ENCODE data around the gene MCOLN1.

Gene MCOLN1

DNA sequence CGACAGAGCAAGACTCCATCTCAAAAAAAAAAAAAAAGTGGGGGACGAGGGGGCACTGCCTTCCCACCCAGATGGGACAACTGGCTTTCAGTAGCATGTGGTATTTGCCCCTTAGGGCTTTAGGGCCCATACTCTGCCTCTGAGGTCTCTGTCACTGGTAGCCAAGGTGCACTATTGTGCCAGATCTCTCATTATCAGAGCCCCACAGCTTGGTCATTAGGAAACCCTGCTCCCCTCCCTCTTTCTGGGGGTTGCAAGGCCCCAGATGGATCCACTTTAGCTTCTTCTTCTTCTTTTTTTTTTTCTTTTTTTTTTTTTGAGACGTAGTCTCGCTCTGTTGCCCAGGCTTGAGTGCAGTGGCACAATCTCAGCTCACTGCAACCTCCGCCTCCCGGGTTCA lies 17.7 kb upstream of the MCOLN1 start:
- DNase-seq = no peak

DNA sequence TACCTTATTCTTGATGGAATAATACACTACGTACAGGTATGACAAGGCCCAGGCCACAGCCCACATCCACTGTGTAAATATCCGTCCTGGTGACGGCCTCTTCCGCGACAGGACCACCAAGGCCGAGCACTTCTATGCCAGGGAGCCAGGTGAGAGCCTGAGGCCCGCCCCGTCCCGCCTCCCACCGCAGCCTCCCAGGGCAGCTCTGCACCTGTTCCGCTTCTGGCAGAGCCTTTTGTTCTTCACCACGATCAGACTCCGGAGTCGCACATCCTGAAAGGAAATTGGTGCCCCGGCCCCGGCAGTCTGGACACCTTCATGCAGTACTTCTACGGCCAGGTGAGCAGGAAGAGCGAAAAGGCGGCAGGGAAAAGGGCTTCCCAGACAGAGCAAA lies 17.1 kb upstream of the MCOLN1 start:
- no peak for DNase-seq

DNA sequence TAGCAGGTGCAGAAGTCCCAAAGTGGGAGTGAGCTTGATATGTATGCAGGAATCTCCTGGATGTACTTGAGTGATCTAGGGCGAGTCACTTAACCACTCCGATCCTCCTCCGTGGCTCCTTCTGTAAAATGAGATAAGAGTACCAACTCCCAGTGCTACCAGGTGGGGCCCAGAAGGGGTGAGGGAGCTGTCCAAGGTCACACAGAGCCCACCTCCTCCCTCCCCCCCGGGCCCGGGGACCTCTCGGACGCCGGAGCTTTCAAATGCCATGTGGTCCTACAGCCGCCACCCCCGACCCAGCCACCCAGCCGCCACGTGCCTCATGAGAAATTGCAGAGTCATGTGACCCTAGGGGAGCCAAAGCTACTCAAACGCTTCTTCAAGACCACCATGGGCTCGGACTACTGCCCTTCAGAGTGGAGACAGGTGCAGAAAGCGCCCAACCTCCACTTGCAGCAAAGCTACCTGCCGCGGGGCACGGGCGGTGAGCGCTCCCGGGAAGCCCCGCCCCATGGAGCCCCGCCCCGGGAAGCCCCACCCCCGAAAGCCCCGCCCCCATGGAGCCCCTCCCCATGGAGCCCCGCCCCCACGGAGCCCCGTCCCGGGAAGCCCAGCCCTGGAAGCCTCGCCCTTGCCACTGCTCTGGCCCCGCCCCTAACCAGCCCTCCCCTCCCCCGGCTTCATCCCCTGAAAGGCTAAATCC lies 16.6 kb upstream of the MCOLN1 start:
- DNase-seq = no peak

DNA sequence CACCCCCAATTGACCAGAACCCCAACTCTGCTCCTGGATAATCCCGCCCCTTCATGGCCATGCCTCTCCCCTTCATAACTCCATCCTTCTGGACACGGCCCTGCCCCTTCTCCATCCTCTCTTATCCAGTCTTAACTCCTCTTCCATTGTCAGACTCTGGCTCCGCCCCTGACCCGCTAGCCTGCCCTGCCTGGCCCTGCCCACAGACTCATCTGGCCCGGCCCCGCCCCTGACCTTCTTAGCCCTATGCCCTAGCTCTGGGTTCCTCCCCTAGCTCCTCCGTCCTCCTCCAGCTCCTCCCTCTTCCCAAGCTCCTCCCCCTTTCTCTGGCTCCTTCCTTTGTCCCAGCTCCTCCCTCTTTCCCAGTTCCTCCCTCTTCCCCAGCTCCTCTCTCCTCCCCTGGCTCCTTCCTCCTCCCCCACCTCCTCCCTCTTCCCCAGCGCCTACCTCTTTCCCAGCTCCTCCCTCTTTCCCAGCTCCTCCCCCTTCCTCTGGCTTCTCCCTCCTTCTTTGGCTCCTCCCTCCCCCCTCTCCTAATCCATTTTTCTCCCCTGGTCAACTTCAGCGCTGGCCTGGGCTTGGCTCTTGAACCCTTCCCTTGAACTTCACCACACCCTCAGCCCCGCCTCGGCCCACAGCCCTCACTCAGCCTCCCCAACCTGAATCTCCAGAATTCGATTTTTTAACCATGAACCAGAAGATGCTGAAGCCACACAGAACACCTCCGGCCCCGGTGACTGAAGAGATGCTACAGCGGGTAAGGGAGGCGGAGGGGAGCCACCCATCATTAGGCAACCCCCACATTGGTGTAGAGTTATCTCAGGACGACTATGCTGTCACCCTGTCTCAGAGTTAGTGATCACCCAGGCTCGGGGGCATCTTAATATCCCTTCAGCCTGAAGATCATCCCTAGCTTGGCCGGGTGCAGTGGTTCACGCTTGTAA lies 15.8 kb upstream of the MCOLN1 start:
- no peak for DNase-seq

DNA sequence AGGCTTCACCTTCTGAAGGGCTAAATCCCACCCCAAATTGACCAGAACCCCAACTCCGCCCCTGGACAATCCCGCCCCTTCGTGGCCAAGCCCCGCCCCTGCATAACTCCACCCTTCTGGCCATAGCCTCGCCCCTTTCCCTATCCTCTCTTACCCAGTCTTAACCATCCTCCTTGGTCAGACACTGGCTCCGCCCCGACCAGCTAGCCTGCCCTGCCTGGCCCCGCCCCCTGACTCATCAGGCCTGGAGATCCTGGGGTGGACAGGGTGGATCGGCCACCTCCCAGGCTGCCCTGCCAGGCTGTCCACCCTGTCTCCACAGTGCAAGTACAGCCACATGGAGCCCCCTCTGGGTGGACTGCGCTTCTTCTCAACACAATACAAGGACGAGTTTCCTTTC lies 14.5 kb upstream of the MCOLN1 start:
- peak; percentile 51 for DNase-seq

DNA sequence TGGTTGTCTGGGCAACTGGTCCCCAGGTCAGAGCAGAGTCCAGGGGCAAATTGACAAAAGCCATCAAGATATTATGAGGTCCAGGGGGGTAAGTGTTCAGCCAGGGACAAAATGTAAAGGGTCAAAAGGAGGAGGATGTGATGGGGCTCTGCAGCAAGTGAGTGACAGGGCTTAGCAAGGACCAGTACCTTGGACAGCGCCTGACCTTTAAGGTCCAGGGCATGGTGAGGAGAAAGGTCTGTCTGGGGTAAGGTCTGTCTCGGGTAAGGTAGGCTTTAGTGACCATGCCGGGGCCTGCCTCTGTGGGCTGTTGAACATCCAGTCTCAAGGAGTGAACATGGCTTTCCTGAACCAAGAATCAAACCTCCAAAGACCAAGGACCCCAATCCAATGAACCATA lies 12.8 kb upstream of the MCOLN1 start:
- no peak for DNase-seq

DNA sequence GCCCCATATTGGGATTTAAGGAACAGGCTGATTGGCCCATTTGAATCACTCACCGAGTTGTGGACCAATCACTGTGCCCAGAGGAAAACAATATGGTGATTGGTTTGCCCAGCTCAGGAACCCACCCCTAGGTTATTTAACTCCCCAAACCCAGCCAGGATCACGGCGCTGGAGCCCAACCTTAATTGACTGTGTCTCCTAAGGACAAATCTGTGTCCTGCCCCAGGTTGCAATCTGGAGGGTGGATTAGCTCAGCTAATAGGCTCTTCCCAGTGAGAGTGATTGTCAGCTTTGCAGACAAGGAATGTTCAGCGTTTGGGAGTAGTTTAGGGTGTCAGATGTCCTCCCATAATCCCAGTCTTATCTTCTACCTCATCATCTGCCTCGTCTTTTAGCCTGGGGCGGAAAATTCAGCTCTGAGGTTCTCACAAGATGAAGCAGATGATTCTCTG lies 10.0 kb upstream of the MCOLN1 start:
- no peak for DNase-seq

DNA sequence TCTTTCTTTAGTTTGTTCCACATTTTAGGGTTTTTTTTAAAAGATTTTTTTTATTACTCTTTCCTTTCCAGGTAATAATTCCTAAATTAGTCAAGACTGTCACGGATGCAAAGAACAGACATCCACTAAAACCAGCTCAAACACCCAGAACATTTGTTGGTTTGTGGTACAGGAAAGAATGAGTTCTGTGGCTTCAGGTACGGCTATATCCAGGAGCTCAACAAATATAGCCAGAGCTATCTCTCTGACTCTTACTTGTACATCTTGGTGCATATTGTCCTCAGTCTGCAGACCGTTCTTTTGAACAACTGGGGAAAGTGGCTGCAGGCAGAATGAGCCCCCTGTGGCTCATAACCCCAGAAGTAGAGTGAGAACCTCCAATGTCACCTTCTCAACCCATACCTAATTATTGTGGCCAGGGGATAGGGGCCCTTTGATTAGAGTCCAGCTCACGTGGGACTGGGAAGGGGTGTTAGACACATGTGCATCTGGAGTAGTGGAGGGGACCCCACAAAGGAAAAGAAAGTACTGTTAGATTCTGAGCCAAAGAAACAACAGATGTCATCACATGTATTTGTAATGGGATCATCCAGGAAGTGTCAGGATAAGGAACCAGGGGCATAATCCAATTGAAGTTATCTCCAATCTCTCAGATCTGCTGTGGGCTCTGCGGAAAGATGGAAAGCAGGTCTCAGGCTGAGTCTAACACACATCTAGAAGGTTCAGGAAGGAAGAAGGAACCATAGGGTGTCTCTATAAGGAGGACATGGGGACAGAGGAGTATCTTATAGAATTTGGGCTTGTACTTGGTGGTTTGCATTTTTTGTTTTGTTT lies 8.4 kb upstream of the MCOLN1 start:
- no peak for DNase-seq

DNA sequence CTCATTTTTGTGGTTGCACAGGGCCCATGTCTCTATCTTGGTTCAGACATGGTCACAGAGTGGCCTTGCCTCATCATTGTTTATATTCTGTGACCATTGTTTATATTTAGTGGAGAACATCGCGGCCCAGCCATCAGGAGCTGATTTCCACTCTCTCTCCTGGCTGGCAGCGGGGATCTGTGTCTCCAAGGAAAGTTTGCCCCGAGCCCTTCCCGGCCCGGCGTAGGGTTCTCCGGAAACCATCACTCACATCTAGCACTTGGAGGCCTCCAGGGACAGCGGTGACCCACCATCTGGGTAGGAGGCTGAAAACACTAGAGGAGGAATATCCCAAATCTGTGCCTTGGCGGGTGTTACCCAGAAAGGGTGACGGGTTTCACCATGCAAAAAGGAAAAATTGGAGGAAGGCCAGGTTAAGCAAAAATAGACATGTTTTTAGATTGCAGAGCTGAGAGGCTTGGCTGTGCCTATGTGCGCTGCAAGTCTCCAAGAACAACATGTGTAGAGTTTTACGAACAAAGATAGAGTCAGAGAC lies 7.2 kb upstream of the MCOLN1 start:
- no peak for DNase-seq

DNA sequence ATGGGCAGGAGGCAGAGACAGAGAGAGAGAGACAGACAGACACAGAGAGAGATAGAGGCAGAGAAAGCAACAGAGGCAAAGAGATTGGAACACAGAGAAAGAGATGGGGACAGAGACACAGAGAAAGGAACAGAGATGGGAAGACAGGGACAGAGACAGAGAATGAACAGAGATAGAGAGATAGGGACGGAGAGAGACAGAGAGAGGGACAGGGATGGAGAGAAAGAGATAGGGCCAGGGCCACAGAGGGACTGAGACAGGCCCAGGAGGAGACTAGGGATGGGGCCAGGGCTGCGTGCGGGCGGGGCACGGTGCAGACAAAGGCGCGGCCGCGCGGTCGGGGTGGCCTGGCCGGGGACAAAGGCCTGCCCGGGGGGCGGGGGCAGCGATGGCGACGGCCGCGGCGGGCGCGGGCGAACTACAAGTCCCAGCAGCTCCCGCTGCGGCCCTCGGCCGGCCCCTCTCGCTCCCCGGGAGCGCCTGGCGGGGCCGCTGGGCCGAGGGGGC lies 6.7 kb upstream of the MCOLN1 start, which contains the start of gene ZNF358:
ZNF358 (plus strand) TSS at position 459 of the 507 bp plus-strand sequence. CDS start 3,140 bp downstream, outside the sequence.
- no peak for DNase-seq

DNA sequence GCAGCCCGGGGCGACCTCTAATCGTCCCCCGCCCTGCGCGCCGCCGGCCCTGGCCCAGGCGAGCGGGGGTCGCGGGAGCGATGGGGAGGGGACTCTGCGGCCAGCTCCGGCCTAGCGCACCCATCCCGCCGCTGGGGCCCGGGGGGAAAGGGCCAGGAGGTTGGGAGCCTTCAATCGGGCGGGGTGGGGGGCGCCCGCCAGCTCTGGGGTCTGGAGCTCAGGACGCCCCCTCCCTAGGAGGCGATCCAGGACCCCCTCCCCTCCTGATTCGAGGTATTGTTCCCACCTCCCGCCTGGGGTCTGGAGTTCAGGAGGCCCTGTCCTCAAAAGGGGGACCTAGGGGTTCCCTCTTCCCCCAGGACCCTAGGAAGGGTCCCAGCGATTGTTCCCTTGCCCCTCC lies 6.1 kb upstream of the MCOLN1 start:
- DNase-seq = no peak

DNA sequence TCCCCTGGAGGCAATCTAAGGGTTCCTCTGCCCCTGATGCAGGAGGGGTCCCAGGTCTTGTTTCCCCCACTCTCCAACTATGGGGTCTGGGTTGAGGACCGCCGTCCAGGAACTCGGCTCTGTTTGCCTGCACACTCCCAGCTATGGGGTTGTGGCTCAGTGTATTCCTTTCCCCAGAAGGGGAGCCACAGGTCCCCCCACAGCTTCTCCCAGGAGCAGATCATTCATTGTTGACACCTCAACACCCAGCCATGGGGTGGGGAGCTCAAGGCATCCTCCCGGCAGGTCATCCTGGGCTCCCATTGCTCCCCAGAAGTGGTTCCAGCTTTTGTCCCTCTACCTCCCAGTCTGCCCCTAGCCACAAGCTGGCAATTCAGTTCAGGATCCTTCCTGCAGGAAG lies 5.5 kb upstream of the MCOLN1 start:
- DNase-seq = no peak

DNA sequence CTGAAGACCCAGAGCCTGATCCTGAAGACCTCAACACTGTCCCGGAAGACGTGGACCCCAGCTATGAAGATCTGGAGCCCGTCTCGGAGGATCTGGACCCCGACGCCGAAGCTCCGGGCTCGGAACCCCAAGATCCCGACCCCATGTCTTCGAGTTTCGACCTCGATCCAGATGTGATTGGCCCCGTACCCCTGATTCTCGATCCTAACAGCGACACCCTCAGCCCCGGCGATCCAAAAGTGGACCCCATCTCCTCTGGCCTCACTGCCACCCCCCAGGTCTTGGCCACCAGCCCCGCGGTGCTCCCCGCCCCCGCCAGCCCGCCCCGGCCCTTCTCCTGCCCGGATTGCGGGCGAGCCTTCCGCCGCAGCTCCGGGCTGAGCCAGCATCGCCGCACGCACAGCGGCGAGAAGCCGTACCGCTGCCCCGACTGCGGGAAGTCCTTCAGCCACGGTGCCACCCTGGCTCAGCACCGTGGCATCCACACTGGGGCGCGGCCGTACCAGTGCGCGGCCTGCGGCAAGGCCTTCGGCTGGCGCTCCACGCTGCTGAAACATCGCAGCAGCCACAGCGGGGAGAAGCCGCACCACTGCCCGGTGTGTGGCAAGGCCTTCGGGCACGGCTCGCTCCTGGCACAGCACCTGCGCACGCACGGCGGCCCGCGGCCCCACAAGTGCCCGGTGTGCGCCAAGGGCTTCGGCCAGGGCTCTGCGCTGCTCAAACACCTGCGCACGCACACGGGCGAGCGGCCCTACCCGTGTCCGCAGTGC lies 2.9 kb upstream of the MCOLN1 start:
- DNase-seq = no peak

DNA sequence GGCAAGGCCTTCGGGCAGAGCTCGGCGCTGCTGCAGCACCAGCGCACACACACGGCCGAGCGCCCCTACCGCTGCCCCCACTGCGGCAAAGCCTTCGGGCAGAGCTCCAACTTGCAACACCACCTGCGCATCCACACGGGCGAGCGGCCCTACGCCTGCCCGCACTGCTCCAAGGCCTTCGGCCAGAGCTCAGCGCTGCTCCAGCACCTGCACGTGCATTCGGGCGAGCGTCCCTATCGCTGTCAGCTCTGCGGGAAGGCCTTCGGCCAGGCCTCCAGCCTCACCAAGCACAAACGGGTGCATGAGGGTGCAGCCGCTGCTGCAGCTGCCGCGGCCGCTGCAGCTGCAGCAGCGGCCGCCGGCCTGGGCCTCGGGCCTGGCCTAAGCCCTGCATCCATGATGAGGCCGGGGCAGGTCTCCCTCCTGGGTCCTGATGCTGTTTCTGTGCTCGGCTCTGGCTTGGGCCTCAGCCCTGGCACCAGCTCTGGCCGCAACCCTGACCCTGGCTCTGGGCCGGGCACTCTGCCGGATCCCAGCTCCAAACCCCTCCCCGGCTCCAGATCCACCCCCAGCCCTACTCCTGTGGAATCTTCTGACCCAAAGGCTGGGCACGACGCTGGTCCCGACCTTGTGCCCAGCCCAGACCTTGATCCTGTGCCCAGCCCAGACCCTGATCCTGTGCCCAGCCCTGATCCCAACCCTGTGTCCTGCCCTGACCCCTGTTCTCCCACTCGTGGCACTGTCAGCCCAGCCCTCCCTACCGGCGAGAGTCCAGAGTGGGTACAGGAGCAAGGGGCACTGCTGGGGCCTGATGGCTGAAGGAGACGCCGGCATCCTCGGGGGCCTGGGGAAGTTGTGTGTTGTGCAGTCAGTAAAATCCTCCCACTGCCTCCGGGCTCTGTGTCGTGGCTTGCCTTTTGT lies 2.0 kb upstream of the MCOLN1 start:
- DNase-seq = no peak

DNA sequence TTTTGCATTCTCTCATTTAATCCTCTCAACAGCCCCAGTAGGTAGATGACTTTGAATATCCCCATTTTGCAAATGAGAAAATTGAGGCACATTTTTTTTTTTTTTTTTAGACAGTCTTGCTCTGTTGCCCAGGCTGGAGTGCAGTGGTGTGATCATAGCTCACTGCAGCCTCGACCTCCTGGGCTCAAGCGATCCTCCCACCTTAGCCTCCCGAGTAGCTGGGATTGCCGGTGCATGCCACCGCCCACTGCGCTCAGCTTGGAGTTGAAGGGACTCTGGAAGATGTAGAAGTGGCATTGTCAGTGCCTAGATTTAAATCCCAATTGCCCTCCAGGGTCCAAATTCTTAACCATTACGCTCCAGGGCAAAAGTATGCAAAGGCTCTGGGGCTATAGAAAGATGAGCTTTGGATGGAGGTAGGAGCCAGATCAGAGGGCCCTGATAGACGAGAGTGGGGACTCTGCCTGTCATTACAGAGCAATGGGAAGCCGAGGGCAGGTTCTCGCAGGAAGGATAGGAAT lies 813 bp upstream of the MCOLN1 start:
- no peak for DNase-seq

DNA sequence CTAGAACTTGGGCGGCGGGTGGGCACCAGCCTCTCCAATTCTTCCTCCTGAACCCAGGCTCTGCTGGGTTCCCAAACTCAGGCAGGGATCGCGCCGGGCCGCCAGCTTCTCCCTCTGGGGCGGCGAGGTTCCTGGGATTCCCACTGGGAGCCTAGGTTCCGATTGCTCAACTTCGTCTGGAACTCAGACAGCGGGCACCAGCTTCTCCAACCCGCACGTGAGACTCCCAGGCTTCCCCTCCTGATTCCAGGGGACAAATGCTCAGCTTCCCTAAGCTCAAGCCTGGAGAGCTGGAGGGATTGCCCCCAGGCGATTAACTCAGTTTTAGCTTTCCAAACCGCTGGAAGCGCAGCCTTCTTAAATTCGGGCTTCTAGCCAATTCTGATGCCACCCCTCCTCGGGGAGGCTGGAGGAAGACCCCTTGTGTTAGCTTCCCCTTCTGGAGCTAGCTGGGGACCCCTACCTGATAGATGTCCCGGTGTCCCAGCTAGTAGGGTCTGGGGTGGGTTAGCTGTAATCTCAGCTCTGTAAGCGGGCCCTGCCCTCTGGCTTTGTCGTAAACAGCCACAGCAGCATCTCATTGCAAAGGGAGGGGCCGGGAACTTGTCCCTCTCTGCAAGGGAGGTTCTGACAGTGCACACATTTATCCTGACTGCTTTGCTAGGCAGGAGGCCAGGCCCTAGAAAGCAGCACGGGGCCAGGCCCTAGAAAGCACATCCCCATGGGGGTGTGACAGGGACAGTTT lies 671 bp downstream of the MCOLN1 start:
- no peak for DNase-seq

DNA sequence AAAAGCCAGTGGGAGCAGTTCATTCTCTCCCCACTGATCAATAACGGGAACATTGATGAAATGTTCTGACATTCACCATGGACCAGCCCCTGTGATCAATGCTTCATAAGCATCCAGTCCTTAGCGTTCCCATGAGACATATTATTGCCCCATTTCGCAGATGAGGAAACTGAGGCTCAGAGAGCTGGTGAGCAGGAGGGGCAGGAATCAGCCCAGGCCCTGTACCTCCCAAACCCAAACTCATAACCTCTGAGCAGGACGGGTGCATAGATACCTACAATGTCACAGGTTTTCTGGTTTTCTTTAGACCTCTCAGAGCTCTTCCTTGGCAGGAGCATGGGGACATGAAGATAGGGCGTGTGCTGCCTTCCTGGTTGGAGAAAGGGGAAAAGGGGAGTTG lies 2.1 kb downstream of the MCOLN1 start:
- DNase-seq = no peak

DNA sequence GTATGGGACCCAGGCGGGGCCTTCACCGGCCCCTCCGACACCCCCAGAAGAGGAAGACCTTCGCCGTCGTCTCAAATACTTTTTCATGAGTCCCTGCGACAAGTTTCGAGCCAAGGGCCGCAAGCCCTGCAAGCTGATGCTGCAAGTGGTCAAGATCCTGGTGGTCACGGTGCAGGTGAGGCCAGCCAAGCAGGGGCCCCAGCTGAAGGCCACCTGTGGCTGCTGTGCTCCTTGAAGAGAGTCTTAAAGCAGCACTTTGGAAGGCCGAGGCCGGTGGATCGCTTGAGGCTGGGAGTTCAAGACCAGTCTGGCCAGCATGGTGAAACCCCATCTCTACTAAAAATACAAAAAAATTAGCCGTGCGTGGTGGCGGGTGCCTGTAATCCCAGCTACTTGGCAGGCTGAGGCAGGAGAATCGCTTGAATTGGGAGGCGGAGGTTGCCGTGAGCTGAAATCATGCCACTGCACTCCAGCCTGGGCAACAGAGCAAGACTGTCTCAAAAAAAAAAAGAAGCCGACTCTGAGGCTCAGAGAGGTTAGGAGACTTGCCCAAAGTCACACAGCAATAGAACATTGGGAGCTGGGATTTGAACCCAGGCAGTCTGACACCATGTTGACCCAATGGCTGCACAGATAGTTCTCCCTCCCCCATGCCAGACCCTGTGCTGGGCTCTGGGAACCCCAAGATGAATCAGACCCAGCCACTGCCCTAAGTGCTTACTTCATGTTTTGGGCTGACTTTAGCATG lies 2.7 kb downstream of the MCOLN1 start:
- DNase-seq = no peak
